Cardiac muscle cell (in vitro differentiated cells and primary cell): ENCODE results near the gene PIEZO2. TPM values are rescaled to one million over a fixed set of nuclear protein-coding genes. Genes with fewer than 3 reads are reported as not detected.

Experiments used
- DNase-seq, 2 donors: peaks; one replicate each; pipeline versions ENCODE4 v3.0.0 to v3.0.0-alpha.2; 2010 to 2017; ENCODE audit warnings: low read depth in 1 of 2, low spot score in 1 of 2
- H3K27ac ChIP-seq: fragments of 200-600 bp; sonication (generic); 2 replicates; pipeline ENCODE4 v1.5.1; 2016
- H3K27me3 ChIP-seq: fragments of 200-600 bp; sonication (generic); 2 replicates; pipeline ENCODE4 v1.6.0; 2016; ENCODE audit warnings: control low read depth
- H3K36me3 ChIP-seq: fragments of 200-600 bp; sonication (generic); 2 replicates; pipeline ENCODE4 v1.5.1; 2016; ENCODE audit warnings: control low read depth
- H3K4me1 ChIP-seq: fragments of 200-600 bp; sonication (generic); 2 replicates; pipeline ENCODE4 v1.8.1; 2017; ENCODE audit warnings: low read depth, mild to moderate bottlenecking, mixed run types
- H3K4me3 ChIP-seq: fragments of 200-600 bp; sonication (generic); 2 replicates; pipeline ENCODE4 v1.5.1; 2016; ENCODE audit warnings: mild to moderate bottlenecking
- H3K9me3 ChIP-seq: fragments of 200-600 bp; sonication (generic); 2 replicates; pipeline ENCODE4 v1.5.1; 2017; ENCODE audit warnings: low read depth, mild to moderate bottlenecking, control low read depth
- CTCF ChIP-seq: IDR thresholded peaks from 2 replicates; pipeline ENCODE4 v1.5.1; 2012; ENCODE audit warnings: low read depth, mild to moderate bottlenecking, low read length
- polyA plus RNA-seq: library from polyadenylated mRNA; unstranded; fragments of >200 nt; fragmentation: Nextera tagmentation; extraction: Ambion mirVana; gene quantifications from 2 replicates; pipeline ENCODE4 v1.2.1, GENCODE V29; 2016
- total RNA-seq: library from RNA; depleted of rRNA; stranded (reverse); fragments of >200 nt; gene quantifications from 2 replicates; pipeline ENCODE4 v1.2.3, GENCODE V29; 2016

Gene PIEZO2
- total and polyA plus RNA-seq, 2 experiments from 2014 or later, result 0.04 to 0.69 TPM

GRCh38 chr18:10965119-10965518 is 184.2 kb downstream of the PIEZO2 start:
- H3K27me3 ChIP-seq, result no peaks in the 10 kb centered on the region
- DNase-seq, result peak in 1 of 2 donors; percentile 41
- no peak for TF ChIP-seq CTCF
- H3K4me3 ChIP-seq, result no peak overlapping the region
- H3K4me1 ChIP-seq, result no peaks in the 10 kb centered on the region
- no peak overlapping the region for H3K27ac ChIP-seq
- H3K9me3 ChIP-seq, result no peaks in the 10 kb centered on the region
- no peaks in the 10 kb centered on the region for H3K36me3 ChIP-seq

GRCh38 chr18:10953672-10954071 is 195.7 kb downstream of the PIEZO2 start:
- DNase-seq, result no peak
- Histone ChIP-seq H3K27ac (no peak overlapping the region), H3K9me3 (no peaks in the 10 kb centered on the region), H3K4me3 (no peak overlapping the region), H3K36me3 (no peaks in the 10 kb centered on the region), H3K27me3 (no peaks in the 10 kb centered on the region), H3K4me1 (no peaks in the 10 kb centered on the region)
- no peak for TF ChIP-seq CTCF

GRCh38 chr18:10951631-10952544 is 197.5 kb downstream of the PIEZO2 start:
- H3K27me3 ChIP-seq, result no peaks in the 10 kb centered on the region
- H3K27ac ChIP-seq, result no peak overlapping the region
- TF ChIP-seq CTCF, result no peak
- H3K36me3 ChIP-seq, result no peaks in the 10 kb centered on the region
- H3K4me3 ChIP-seq, result no peak overlapping the region
- H3K9me3 ChIP-seq, result no peaks in the 10 kb centered on the region
- H3K4me1 ChIP-seq, result no peaks in the 10 kb centered on the region
- DNase-seq, result no peak

GRCh38 chr18:10950876-10951630 is 198.3 kb downstream of the PIEZO2 start:
- no peak for DNase-seq
- Histone ChIP-seq H3K27ac (no peak overlapping the region), H3K27me3 (no peaks in the 10 kb centered on the region), H3K36me3 (no peaks in the 10 kb centered on the region), H3K4me1 (no peaks in the 10 kb centered on the region), H3K4me3 (no peak overlapping the region), H3K9me3 (no peaks in the 10 kb centered on the region)
- TF ChIP-seq CTCF, result no peak

- no peak overlapping the region for H3K27ac ChIP-seq
- no peak overlapping the region for H3K4me3 ChIP-seq
- no peaks in the 10 kb centered on the region for H3K27me3 ChIP-seq
- H3K36me3 ChIP-seq, result no peaks in the 10 kb centered on the region
- no peak for TF ChIP-seq CTCF
- no peaks in the 10 kb centered on the region for H3K9me3 ChIP-seq
- DNase-seq, result no peak
- H3K4me1 ChIP-seq, result no peaks in the 10 kb centered on the region
Measured at GRCh38 chr18:10950080-10950875, 199.1 kb downstream of the PIEZO2 start.
